Prostate gland (tissue), 2 donors: ENCODE results near the gene DACH1.

Experiments
- CTCF ChIP-seq, 4 experiments: fragments of 200-600 bp in 2 of 4; fragments of 450-650 bp in 2 of 4; sonication (generic) in 2 of 4; IDR thresholded peaks; 1 replicate in 3 of 4; 2 replicates in 1 of 4; pipeline ENCODE4 v1.5.1; 2016 to 2019; ENCODE audit warnings: antibody characterized with exemption in 4 of 4, mild to moderate bottlenecking in 2 of 4, moderate library complexity in 2 of 4
- POLR2A ChIP-seq: fragments of 450-650 bp; IDR thresholded peaks from one replicate; pipeline ENCODE4 v1.6.1; 2016; ENCODE audit warnings: antibody characterized with exemption, mild to moderate bottlenecking
- POLR2AphosphoS5 ChIP-seq: sonication (generic); formaldehyde crosslinking; IDR thresholded peaks from one replicate; pipeline ENCODE4 v1.6.1; 2017; ENCODE audit warnings: antibody characterized with exemption

GRCh38 chr13:71752775-71753513, 114.1 kb downstream of the DACH1 start:
- no peak for TF ChIP-seq CTCF (IDR thresholded peaks at IDR 0.05)
- no peak for TF ChIP-seq POLR2A
- no peak for TF ChIP-seq POLR2AphosphoS5
